Sigmoid colon (tissue), 7 donors: ENCODE data around the gene ZNF324B. TPM values are rescaled to one million over a fixed set of nuclear protein-coding genes. Genes with fewer than 3 reads are reported as not detected.
"Not testable (repeated sequence)": the region's sequence is repeated elsewhere in the genome, so short reads cannot be mapped to it uniquely, and the experiment has no call there.

Experiments
- DNase-seq: peaks from one replicate; pipeline ENCODE4 v3.0.0-alpha.2; 2019
- H3K27ac ChIP-seq, 4 donors: fragments of 200-600 bp; sonication (generic); one replicate each; pipeline ENCODE4 v1.5.1; 2016 to 2019; ENCODE audit warnings: mild to moderate bottlenecking in 1 of 4
- H3K27me3 ChIP-seq, 3 donors: fragments of 200-600 bp; sonication (generic); one replicate each; pipeline ENCODE4 v1.5.1; 2019; ENCODE audit warnings: mild to moderate bottlenecking in 1 of 3
- H3K36me3 ChIP-seq, 4 donors: fragments of 200-600 bp; sonication (generic); one replicate each; pipeline ENCODE4 v1.5.1; 2016 to 2019
- H3K4me1 ChIP-seq, 4 donors: fragments of 200-600 bp; sonication (generic); one replicate each; pipeline ENCODE4 v1.5.1; 2017 to 2019
- H3K4me3 ChIP-seq, 4 donors: fragments of 200-600 bp; sonication (generic); one replicate each; pipeline ENCODE4 v1.5.1; 2017 to 2019; ENCODE audit warnings: mild to moderate bottlenecking in 2 of 4, moderate library complexity in 1 of 4
- H3K9me3 ChIP-seq, 4 donors: fragments of 200-600 bp in 3 of 4; sonication (generic) in 3 of 4; one replicate each; pipeline versions ENCODE4 v1.5.1 to v1.6.1; 2013 to 2019
- EP300 ChIP-seq, 4 donors: sonication (generic); formaldehyde crosslinking; IDR thresholded peaks; one replicate each; pipeline ENCODE4 v1.6.1; 2017; ENCODE audit warnings: antibody characterized with exemption in 4 of 4
- POLR2A ChIP-seq, 2 donors: fragments of 450-650 bp; IDR thresholded peaks; one replicate each; pipeline ENCODE4 v1.6.1; 2016; ENCODE audit warnings: antibody characterized with exemption in 2 of 2, mild to moderate bottlenecking in 2 of 2, moderate library complexity in 2 of 2
- POLR2AphosphoS5 ChIP-seq, 4 donors: sonication (generic); formaldehyde crosslinking; IDR thresholded peaks; one replicate each; pipeline ENCODE4 v1.6.1; 2017; ENCODE audit warnings: antibody characterized with exemption in 4 of 4
- WGBS, 2 donors: extraction: QIAGEN DNeasy Blood & Tissue Kit; methylation state at CpG; one replicate each; pipeline ENCODE4 v1.1.7; 2013; 5-methylcytosine and 5-hydroxymethylcytosine counted together
- intact Hi-C: fragments of 100-400 bp; cut with DNase I; formaldehyde crosslinking; loops from one replicate; pipeline ENCODE4 v1.15.1; 2023
- polyA plus RNA-seq, 3 donors: library from polyadenylated mRNA; stranded (reverse); fragments of 200-250 nt; gene quantifications; one replicate each; pipeline ENCODE4 v1.2.3, GENCODE V29; 2013
- total RNA-seq, 4 donors: library from RNA; depleted of rRNA; stranded (reverse); fragments of >200 nt; gene quantifications; one replicate each; pipeline ENCODE4 v1.1.0, GENCODE V29; 2016
- TF ChIP-seq, protein P1 (sequence below), 4 experiments: fragments of 450-650 bp in 3 of 4; fragments of 200-600 bp in 1 of 4; IDR thresholded peaks; one replicate each; pipeline ENCODE4 v1.5.1; 2016 to 2019; ENCODE audit warnings: antibody characterized with exemption in 4 of 4, mild to moderate bottlenecking in 3 of 4, moderate library complexity in 2 of 4
- donor health status: healthy with polysubstance abuse.
- donor health status: Bipolar disorder and iron deficiency.
- donor health status: healthy.

The ZNF324B gene
- total and polyA plus RNA-seq, 7 donors: 0.60 to 9.7 (median 5.4) TPM

GRCh38 chr19:58480481-58480830 lies 29.0 kb downstream of the ZNF324B start:
- TF ChIP-seq EP300 (IDR thresholded peaks at IDR 0.05) (no peak), POLR2AphosphoS5 (IDR thresholded peaks at IDR 0.05) (no peak), POLR2A (IDR thresholded peaks at IDR 0.05) (no peak)
- TF ChIP-seq, protein P1, sequence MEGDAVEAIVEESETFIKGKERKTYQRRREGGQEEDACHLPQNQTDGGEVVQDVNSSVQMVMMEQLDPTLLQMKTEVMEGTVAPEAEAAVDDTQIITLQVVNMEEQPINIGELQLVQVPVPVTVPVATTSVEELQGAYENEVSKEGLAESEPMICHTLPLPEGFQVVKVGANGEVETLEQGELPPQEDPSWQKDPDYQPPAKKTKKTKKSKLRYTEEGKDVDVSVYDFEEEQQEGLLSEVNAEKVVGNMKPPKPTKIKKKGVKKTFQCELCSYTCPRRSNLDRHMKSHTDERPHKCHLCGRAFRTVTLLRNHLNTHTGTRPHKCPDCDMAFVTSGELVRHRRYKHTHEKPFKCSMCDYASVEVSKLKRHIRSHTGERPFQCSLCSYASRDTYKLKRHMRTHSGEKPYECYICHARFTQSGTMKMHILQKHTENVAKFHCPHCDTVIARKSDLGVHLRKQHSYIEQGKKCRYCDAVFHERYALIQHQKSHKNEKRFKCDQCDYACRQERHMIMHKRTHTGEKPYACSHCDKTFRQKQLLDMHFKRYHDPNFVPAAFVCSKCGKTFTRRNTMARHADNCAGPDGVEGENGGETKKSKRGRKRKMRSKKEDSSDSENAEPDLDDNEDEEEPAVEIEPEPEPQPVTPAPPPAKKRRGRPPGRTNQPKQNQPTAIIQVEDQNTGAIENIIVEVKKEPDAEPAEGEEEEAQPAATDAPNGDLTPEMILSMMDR (IDR thresholded peaks at IDR 0.05): no peak
- no peaks in the 10 kb centered on the region for H3K27me3 ChIP-seq
- 93 to 94% methylated on average over 20 of the region's 20 CpGs for WGBS, 2 donors

DNA sequence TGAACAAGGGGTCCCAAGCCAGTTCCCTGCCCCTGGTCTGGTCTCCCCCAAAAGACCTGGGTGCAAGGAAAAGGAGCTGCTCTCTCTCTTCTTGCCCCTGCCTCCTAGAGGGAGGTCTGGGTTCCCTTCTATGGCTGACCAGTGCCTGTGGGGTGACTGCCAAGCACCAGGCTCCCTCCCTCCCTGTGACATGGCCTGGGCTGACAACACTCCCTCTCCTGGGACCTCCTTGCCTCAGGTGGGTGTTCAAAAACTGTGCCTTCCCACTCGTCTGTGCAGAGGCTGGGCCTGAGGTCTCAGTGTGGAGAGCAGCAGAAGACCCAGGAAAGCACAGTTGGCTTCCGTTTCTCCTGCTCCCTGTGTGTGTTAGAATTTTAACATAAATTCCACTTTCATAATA lies 29.4 kb downstream of the ZNF324B start:
- H3K27me3 ChIP-seq: no peaks in the 10 kb centered on the region
- no peak overlapping the region for H3K27ac ChIP-seq
- no peak for TF ChIP-seq POLR2A (IDR thresholded peaks at IDR 0.05)
- TF ChIP-seq EP300 (IDR thresholded peaks at IDR 0.05): no peak
- no peak for TF ChIP-seq POLR2AphosphoS5 (IDR thresholded peaks at IDR 0.05)
- TF ChIP-seq, protein P1 (IDR thresholded peaks at IDR 0.05): no peak
- H3K36me3 ChIP-seq: peaks cover 0 to 32% (median 8%) of the 10 kb centered on the region in 4 donors
- peaks cover 0 to 13% (median 12%) of the 10 kb centered on the region in 4 donors for H3K4me1 ChIP-seq
- H3K4me3 ChIP-seq: no peak overlapping the region
- intact Hi-C loops: no loop called here
- H3K9me3 ChIP-seq: no peaks in the 10 kb centered on the region
- no peak for DNase-seq
- 84 to 86% methylated on average over 2 of the region's 2 CpGs for WGBS, 2 donors

More at GRCh38 chr19:58480481-58480830, 29.0 kb downstream of the ZNF324B start:
- H3K36me3 ChIP-seq: peaks cover 0 to 32% (median 8%) of the 10 kb centered on the region in 4 donors
- H3K4me1 ChIP-seq: peaks cover 0 to 13% (median 13%) of the 10 kb centered on the region in 4 donors
- H3K27ac ChIP-seq: no peak overlapping the region
- H3K4me3 ChIP-seq: no peak overlapping the region
- no peaks in the 10 kb centered on the region for H3K9me3 ChIP-seq
- intact Hi-C loops: no loop called here
- no peak for DNase-seq

GRCh38 chr19:58482372-58482771 lies 30.9 kb downstream of the ZNF324B start:
- TF ChIP-seq EP300 (IDR thresholded peaks at IDR 0.05) (no peak), POLR2AphosphoS5 (IDR thresholded peaks at IDR 0.05) (no peak), POLR2A (IDR thresholded peaks at IDR 0.05) (no peak)
- TF ChIP-seq, protein P1 (IDR thresholded peaks at IDR 0.05): no peak
- intact Hi-C loops: no loop called here
- H3K4me1 ChIP-seq: peaks cover 0 to 3% (median 2%) of the 10 kb centered on the region in 4 donors
- H3K4me3 ChIP-seq: no peak overlapping the region
- WGBS, 2 donors: 65 to 90% methylated on average over 7 of the region's 7 CpGs
- no peaks in the 10 kb centered on the region for H3K9me3 ChIP-seq
- H3K27me3 ChIP-seq: no peaks in the 10 kb centered on the region
- H3K27ac ChIP-seq: no peak overlapping the region
- H3K36me3 ChIP-seq: peaks cover 0 to 32% (median 8%) of the 10 kb centered on the region in 4 donors
- DNase-seq: no peak

GRCh38 chr19:58483776-58484175 lies 32.4 kb downstream of the ZNF324B start:
- no peaks in the 10 kb centered on the region for H3K4me1 ChIP-seq
- TF ChIP-seq EP300 (IDR thresholded peaks at IDR 0.05) (no peak), POLR2AphosphoS5 (IDR thresholded peaks at IDR 0.05) (no peak), POLR2A (IDR thresholded peaks at IDR 0.05) (no peak)
- TF ChIP-seq, protein P1 (IDR thresholded peaks at IDR 0.05): no peak
- H3K27ac ChIP-seq: no peak overlapping the region
- 81 to 88% methylated on average over 2 of the region's 2 CpGs for WGBS, 2 donors
- no peaks in the 10 kb centered on the region for H3K27me3 ChIP-seq
- no peak for DNase-seq
- peaks cover 0 to 26% (median 8%) of the 10 kb centered on the region in 4 donors for H3K36me3 ChIP-seq
- intact Hi-C loops: no loop called here
- no peaks in the 10 kb centered on the region for H3K9me3 ChIP-seq
- no peak overlapping the region for H3K4me3 ChIP-seq

GRCh38 chr19:58484349-58484748 lies 32.9 kb downstream of the ZNF324B start:
- H3K27ac ChIP-seq, H3K9me3 ChIP-seq, H3K4me3 ChIP-seq, intact Hi-C loops, H3K27me3 ChIP-seq, DNase-seq, H3K4me1 ChIP-seq: not testable (repeated sequence)
- 89 to 94% methylated on average over 5 of the region's 5 CpGs for WGBS, 2 donors
- peaks cover 0 to 24% (median 6%) of the 10 kb centered on the region in 4 donors for H3K36me3 ChIP-seq
